Loucy (cell line): Measurements from ENCODE around the gene DLG2.

Source experiments
- H2AFZ ChIP-seq: fragments of 200-600 bp; sonication (generic); 2 replicates; pipeline ENCODE4 v1.6.0; 2016; ENCODE audit warnings: antibody characterized with exemption, mild to moderate bottlenecking, low read length, moderate library complexity
- H3F3A ChIP-seq: fragments of 200-600 bp; 2 replicates; pipeline ENCODE4 v1.6.0; 2016; ENCODE audit warnings: antibody characterized with exemption, low read depth, mild to moderate bottlenecking
- H3K27me3 ChIP-seq: fragments of 200-600 bp; sonication (generic); 2 replicates; pipeline ENCODE4 v1.6.1; 2014; ENCODE audit warnings: low read length, mild to moderate bottlenecking; ENCODE audit not compliant: insufficient read depth, poor library complexity, severe bottlenecking
- H3K36me3 ChIP-seq: fragments of 200-600 bp; sonication (generic); 2 replicates; pipeline ENCODE4 v1.6.1; 2016; ENCODE audit warnings: low read length; ENCODE audit not compliant: insufficient read depth
- H3K4me1 ChIP-seq: fragments of 200-600 bp; sonication (generic); 2 replicates; pipeline ENCODE4 v1.5.1; 2014; ENCODE audit warnings: low read length, mild to moderate bottlenecking; ENCODE audit not compliant: insufficient read depth, poor library complexity, severe bottlenecking
- H3K4me2 ChIP-seq: fragments of 200-600 bp; sonication (generic); 2 replicates; pipeline ENCODE4 v1.6.0; 2014; ENCODE audit warnings: antibody characterized with exemption, low read length, low read depth, mild to moderate bottlenecking; ENCODE audit not compliant: poor library complexity, severe bottlenecking
- H3K4me3 ChIP-seq: fragments of 200-600 bp; sonication (generic); 2 replicates; pipeline ENCODE4 v1.5.1; 2014; ENCODE audit warnings: low read length, mild to moderate bottlenecking, mixed read lengths; ENCODE audit not compliant: poor library complexity, severe bottlenecking
- H3K79me2 ChIP-seq: fragments of 200-600 bp; sonication (generic); 2 replicates; pipeline ENCODE4 v1.6.1; 2014; ENCODE audit warnings: low read length; ENCODE audit not compliant: insufficient read depth
- H3K9ac ChIP-seq: fragments of 200-600 bp; sonication (generic); 2 replicates; pipeline ENCODE4 v1.6.0; 2014; ENCODE audit warnings: mild to moderate bottlenecking, low read depth, low read length, moderate library complexity; ENCODE audit not compliant: poor library complexity, severe bottlenecking
- H3K9me2 ChIP-seq: fragments of 200-600 bp; sonication (generic); replicated peaks from 2 replicates; pipeline ENCODE4 v1.6.1; 2016; ENCODE audit warnings: low read depth, low read length, mixed read lengths
- H3K9me3 ChIP-seq: fragments of 200-600 bp; sonication (generic); 2 replicates; pipeline ENCODE4 v1.6.1; 2014; ENCODE audit warnings: mild to moderate bottlenecking, antibody characterized with exemption, low read length, low read depth; ENCODE audit not compliant: insufficient read depth
- H4K20me1 ChIP-seq: fragments of 200-600 bp; sonication (generic); 2 replicates; pipeline ENCODE4 v1.6.0; 2014; ENCODE audit warnings: antibody characterized with exemption, low read length, mild to moderate bottlenecking; ENCODE audit not compliant: insufficient read depth, poor library complexity, severe bottlenecking
- CTCF ChIP-seq: fragments of 200-600 bp; sonication (generic); conservative IDR thresholded peaks from 2 replicates; pipeline ENCODE4 v1.5.1; 2014; ENCODE audit warnings: mild to moderate bottlenecking, antibody characterized with exemption, low read length
- EZH2phosphoT487 ChIP-seq: fragments of 200-600 bp; IDR thresholded peaks from 2 replicates; pipeline ENCODE4 v1.6.1; 2018; ENCODE audit warnings: antibody characterized with exemption, mild to moderate bottlenecking, moderate library complexity, borderline replicate concordance

The DLG2 gene

DNA sequence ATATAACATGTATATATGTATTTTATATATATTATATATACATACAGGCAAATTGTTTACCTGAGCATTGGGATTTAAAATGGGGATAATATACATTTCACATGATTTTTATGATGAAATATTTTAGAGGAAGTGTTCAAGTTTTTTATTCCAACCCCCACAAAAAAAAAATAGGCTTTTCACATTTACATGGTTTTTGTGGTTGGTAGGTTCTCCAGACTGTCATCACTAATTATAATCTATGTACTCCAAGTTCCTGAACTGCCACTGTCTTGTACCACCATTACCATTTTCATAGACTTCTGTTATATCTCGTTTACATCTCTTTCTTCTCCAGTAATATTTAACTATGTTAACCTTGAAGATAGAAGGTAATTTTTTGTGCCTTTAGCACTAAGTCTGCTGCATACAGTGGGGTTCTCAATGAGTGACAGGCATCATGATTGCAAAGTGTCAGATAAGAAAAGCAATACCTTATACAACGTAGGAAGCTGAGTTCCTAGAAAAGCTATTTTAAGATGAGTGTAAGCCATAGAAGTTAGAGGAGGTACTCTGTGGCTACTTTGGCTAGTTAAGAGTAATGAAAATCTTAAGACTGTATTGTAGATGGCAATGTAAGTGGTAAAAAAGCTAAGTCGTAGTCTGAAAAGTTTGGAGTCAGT is 25.8 kb upstream of the DLG2 start:
- Histone ChIP-seq H3K4me3 (no peak overlapping the region), H4K20me1 (peaks cover 37% of the 10 kb centered on the region), H2AFZ (no peak overlapping the region), H3K9ac (no peak overlapping the region), H3K9me3 (no peaks in the 10 kb centered on the region), H3K27me3 (no peaks in the 10 kb centered on the region), H3K79me2 (peaks cover 44% of the 10 kb centered on the region), H3K9me2 (no peaks in the 10 kb centered on the region), H3K4me1 (peaks cover 17% of the 10 kb centered on the region), H3K4me2 (peak overlapping the region; percentile 41), H3K36me3 (peaks cover 22% of the 10 kb centered on the region), H3F3A (no peaks in the 10 kb centered on the region; the same call in 1 of the 2 replicates)
- TF ChIP-seq CTCF (no peak), EZH2phosphoT487 (no peak)

DNA sequence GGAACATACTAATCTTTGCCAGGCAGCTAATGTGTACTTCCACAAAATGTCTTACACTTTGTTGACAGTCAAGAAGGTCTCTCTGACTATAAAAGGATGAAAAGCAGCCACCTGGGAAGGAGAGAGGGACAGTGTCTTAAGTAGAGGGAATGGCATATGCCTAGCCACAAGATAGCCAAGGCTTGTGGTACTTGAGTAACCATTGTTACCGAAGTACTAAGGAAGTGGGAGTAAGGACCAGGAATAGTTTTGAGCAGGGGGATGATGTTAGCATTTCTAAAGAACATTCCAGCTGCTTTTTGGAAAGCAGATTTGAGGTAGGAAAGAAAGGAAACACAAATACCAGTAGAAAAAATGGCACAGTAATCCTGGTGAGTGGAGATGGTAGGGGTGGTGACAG is 24.0 kb upstream of the DLG2 start:
- no peaks in the 10 kb centered on the region for H3K9me3 ChIP-seq
- no peaks in the 10 kb centered on the region; the same call in 1 of the 2 replicates for H3F3A ChIP-seq
- no peak for TF ChIP-seq EZH2phosphoT487
- TF ChIP-seq CTCF, result no peak
- peaks cover 22% of the 10 kb centered on the region for H4K20me1 ChIP-seq
- H3K4me3 ChIP-seq, result no peak overlapping the region
- H2AFZ ChIP-seq, result no peak overlapping the region
- H3K4me2 ChIP-seq, result no peak overlapping the region
- peaks cover 8% of the 10 kb centered on the region; the same call in 1 of the 2 replicates for H3K36me3 ChIP-seq
- H3K9ac ChIP-seq, result no peak overlapping the region
- H3K79me2 ChIP-seq, result peaks cover 29% of the 10 kb centered on the region; the same call in 1 of the 2 replicates
- no peaks in the 10 kb centered on the region for H3K9me2 ChIP-seq
- no peaks in the 10 kb centered on the region for H3K27me3 ChIP-seq
- H3K4me1 ChIP-seq, result peaks cover 22% of the 10 kb centered on the region

- Histone ChIP-seq H3K36me3 (no peaks in the 10 kb centered on the region), H2AFZ (peak within 1 kb of the TSS; percentile 83), H3F3A (no peaks in the 10 kb centered on the region), H3K4me3 (peak within 1 kb of the TSS; percentile 81), H4K20me1 (no peaks in the 10 kb centered on the region), H3K9ac (peak within 1 kb of the TSS; percentile 75), H3K27me3 (peaks cover 27% of the 10 kb centered on the region), H3K79me2 (peaks cover 11% of the 10 kb centered on the region; the same call in 1 of the 2 replicates), H3K4me2 (peak within 1 kb of the TSS; percentile 86), H3K9me2 (no peaks in the 10 kb centered on the region), H3K9me3 (no peaks in the 10 kb centered on the region), H3K4me1 (peaks cover 12% of the 10 kb centered on the region)
- TF ChIP-seq EZH2phosphoT487, result no peak
- no peak for TF ChIP-seq CTCF
Measured at GRCh38 chr11:85647604-85648299, 20.6 kb upstream of the DLG2 start, which contains the start of gene TMEM126A. TSS of gene TMEM126A (plus strand) at chr11:85647967. CDS start at chr11:85650256, 2,289 bp downstream.
